ENCODE results near the gene SPPL2B. TPM values are rescaled to one million over a fixed set of nuclear protein-coding genes. Genes with fewer than 3 reads are reported as not detected.

SPPL2B gene
- total RNA-seq, 6 donors from 2014 or later: 38.3 to 268 (median 61.7) TPM

GRCh38 chr19:2311093-2311492, 17.4 kb upstream of the SPPL2B start:
- no peak overlapping the region for H3K4me3 ChIP-seq
- DNase-seq (no peak), ATAC-seq (ENCODE audit: low FRiP score in 2 of 2) (no peak)
- no peak overlapping the region for H3K27ac ChIP-seq
- H3K9me3 ChIP-seq: peaks cover 0 to 18% (median 6%) of the 10 kb centered on the region in 4 donors
- no peak for TF ChIP-seq POLR2AphosphoS5 (IDR thresholded peaks at IDR 0.05)
- no peak for TF ChIP-seq EP300 (IDR thresholded peaks at IDR 0.05)
- no peak for TF ChIP-seq POLR2A (IDR thresholded peaks at IDR 0.05)
- no peak for TF ChIP-seq CTCF (IDR thresholded peaks at IDR 0.05)
- peaks cover 0 to 38% (median 18%) of the 10 kb centered on the region in 4 donors for H3K27me3 ChIP-seq
- no peaks in the 10 kb centered on the region for H3K36me3 ChIP-seq
- WGBS, 2 donors: 90 to 96% methylated on average over 4 of the region's 4 CpGs
- peaks cover 0 to 13% (median 10%) of the 10 kb centered on the region in 4 donors for H3K4me1 ChIP-seq

DNA sequence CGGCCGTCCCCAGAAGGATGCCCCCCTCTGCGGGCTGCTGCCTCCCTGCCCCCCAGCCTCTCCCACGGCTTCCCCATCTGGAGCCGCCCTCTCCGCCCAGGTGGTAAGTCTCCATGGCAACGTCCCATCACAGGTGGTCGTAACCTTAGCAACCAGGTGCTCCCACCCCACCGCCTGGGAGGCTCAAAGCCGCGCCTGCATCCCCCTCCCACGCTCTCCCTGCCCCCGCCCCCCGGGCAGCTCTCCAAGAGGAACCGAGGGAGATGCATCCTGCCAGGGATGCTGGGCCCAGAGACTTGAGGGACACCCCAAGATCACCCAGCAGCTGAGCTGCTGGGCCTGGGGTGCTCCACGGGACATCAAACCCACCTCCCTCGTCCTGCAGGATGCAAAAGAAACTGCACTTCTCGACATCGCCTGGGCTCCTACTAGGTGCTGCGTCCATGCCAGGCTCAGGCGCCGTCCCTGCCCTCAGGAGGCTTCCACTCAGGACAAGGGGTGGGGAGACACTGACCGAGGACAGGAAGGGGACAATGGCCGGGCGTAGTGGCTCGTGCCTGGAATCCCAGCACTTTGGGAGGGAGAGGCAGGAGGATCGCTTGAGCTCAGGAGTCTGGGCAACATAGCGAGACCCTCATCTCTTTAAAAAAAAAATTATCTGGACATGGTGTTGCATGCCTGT, 15.5 kb upstream of the SPPL2B start:
- DNase-seq: peak in 1 of 2 donors; percentile 64
- Histone ChIP-seq H3K27ac (no peak overlapping the region), H3K27me3 (peaks cover 0 to 24% (median 8%) of the 10 kb centered on the region in 4 donors), H3K9me3 (peaks cover 0 to 18% (median 6%) of the 10 kb centered on the region in 4 donors), H3K36me3 (no peaks in the 10 kb centered on the region), H3K4me1 (peaks cover 0 to 12% (median 9%) of the 10 kb centered on the region in 4 donors), H3K4me3 (no peak overlapping the region)
- TF ChIP-seq POLR2A (IDR thresholded peaks at IDR 0.05) (no peak), EP300 (IDR thresholded peaks at IDR 0.05) (no peak), CTCF (IDR thresholded peaks at IDR 0.05) (no peak), POLR2AphosphoS5 (IDR thresholded peaks at IDR 0.05) (no peak)
- 44 to 83% methylated on average over 2 to 26 of the region's 28 CpGs for WGBS, 2 donors
- no peak for ATAC-seq (ENCODE audit: low FRiP score in 2 of 2)

GRCh38 chr19:2315121-2315817, 13.2 kb upstream of the SPPL2B start:
- Histone ChIP-seq H3K27me3 (peaks cover 0 to 12% (median 5%) of the 10 kb centered on the region in 4 donors), H3K9me3 (peaks cover 0 to 18% (median 6%) of the 10 kb centered on the region in 4 donors), H3K36me3 (no peaks in the 10 kb centered on the region), H3K4me3 (no peak overlapping the region), H3K4me1 (peaks cover 0 to 8% (median 5%) of the 10 kb centered on the region in 4 donors), H3K27ac (no peak overlapping the region)
- TF ChIP-seq POLR2A (IDR thresholded peaks at IDR 0.05) (no peak), POLR2AphosphoS5 (IDR thresholded peaks at IDR 0.05) (no peak), CTCF (IDR thresholded peaks at IDR 0.05) (no peak), EP300 (IDR thresholded peaks at IDR 0.05) (no peak)
- no peak for ATAC-seq (ENCODE audit: low FRiP score in 2 of 2)
- DNase-seq: no peak
- WGBS, 2 donors: 84 to 86% methylated on average over 7 of the region's 7 CpGs

- DNase-seq (peak; percentile 82 to 89), ATAC-seq (ENCODE audit: low FRiP score in 2 of 2) (peak; percentile 77 to 95)
- 28 to 41% methylated on average over 9 to 21 of the region's 22 CpGs for WGBS, 2 donors
Observed at GRCh38 chr19:2315818-2316353, 12.6 kb upstream of the SPPL2B start.

More at GRCh38 chr19:2315818-2316353, 12.6 kb upstream of the SPPL2B start:
- TF ChIP-seq EP300 (IDR thresholded peaks at IDR 0.05): no peak
- peak; percentile 66 to 85 (median 74) for TF ChIP-seq CTCF (IDR thresholded peaks at IDR 0.05)
- H3K27me3 ChIP-seq: peaks cover 0 to 12% (median 4%) of the 10 kb centered on the region in 4 donors
- H3K4me3 ChIP-seq: no peak overlapping the region
- peaks cover 0 to under 1% (median under 1%) of the 10 kb centered on the region in 4 donors for H3K36me3 ChIP-seq
- no peak overlapping the region for H3K27ac ChIP-seq
- H3K4me1 ChIP-seq: peaks cover 0 to 8% (median 5%) of the 10 kb centered on the region in 4 donors
- H3K9me3 ChIP-seq: peaks cover 0 to 18% (median 6%) of the 10 kb centered on the region in 4 donors

Data from upper lobe of left lung (tissue), 6 donors.